Measurements from ENCODE around the gene UACA. TPM values are rescaled to one million over a fixed set of nuclear protein-coding genes. Genes with fewer than 3 reads are reported as not detected.

The UACA gene
- total and polyA plus RNA-seq, 2 donors: 11.0 to 23.8 TPM

- H3K27me3 ChIP-seq (ENCODE audit: control insufficient read depth in 2 of 2, insufficient read depth in 1 of 2, low read length in 1 of 2): peaks cover 0 to 2% of the 10 kb centered on the region in 2 donors
- DNase-seq (ENCODE audit: low read depth in 6 of 9, low spot score in 9 of 9): no peak
- H3K4me1 ChIP-seq (ENCODE audit: control insufficient read depth in 2 of 2, insufficient read depth in 2 of 2, low read length in 2 of 2): no peaks in the 10 kb centered on the region
- H3K27ac ChIP-seq (ENCODE audit: low read depth in 1 of 2, low read length in 1 of 2): no peak overlapping the region
- no peak overlapping the region for H3K4me3 ChIP-seq (ENCODE audit: low read length in 2 of 2)
- no peaks in the 10 kb centered on the region for H3K9me3 ChIP-seq (ENCODE audit: control insufficient read depth in 2 of 2, insufficient read depth in 1 of 2, low read length in 1 of 2)
- H3K36me3 ChIP-seq (ENCODE audit: control insufficient read depth in 2 of 2, insufficient read depth in 2 of 2, low read length in 1 of 2): no peaks in the 10 kb centered on the region
- WGBS: 92% methylated on average over 3 of the region's 3 CpGs
These were observed 64.4 kb downstream of the UACA start for GRCh38 chr15:70698836-70699390.

DNA sequence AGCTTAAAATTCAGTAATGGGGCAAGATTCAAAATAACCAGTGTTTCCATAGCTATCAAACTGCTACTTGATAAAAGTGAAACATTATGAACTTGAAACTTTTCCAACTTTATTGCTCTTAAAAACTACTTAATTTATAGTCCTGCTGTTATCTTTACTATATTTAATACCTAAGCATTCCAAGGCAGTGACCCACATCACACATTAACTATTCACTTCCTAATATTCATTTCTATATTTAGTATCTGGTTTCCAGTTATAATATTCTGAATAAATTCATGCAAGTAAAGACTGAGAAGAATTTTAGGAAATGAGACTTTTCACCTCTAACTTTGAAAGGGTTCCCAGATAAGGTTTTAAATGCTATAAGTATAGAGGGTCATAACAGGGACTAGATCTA, 64.9 kb downstream of the UACA start:
- no peak for DNase-seq (ENCODE audit: low read depth in 6 of 9, low spot score in 9 of 9)
- Histone ChIP-seq H3K9me3 (ENCODE audit: control insufficient read depth in 2 of 2, insufficient read depth in 1 of 2, low read length in 1 of 2) (no peaks in the 10 kb centered on the region), H3K4me1 (ENCODE audit: control insufficient read depth in 2 of 2, insufficient read depth in 2 of 2, low read length in 2 of 2) (no peaks in the 10 kb centered on the region), H3K27ac (ENCODE audit: low read depth in 1 of 2, low read length in 1 of 2) (no peak overlapping the region), H3K36me3 (ENCODE audit: control insufficient read depth in 2 of 2, insufficient read depth in 2 of 2, low read length in 1 of 2) (no peaks in the 10 kb centered on the region), H3K4me3 (ENCODE audit: low read length in 2 of 2) (no peak overlapping the region), H3K27me3 (ENCODE audit: control insufficient read depth in 2 of 2, insufficient read depth in 1 of 2, low read length in 1 of 2) (peaks cover 0 to 2% of the 10 kb centered on the region in 2 donors)

DNA sequence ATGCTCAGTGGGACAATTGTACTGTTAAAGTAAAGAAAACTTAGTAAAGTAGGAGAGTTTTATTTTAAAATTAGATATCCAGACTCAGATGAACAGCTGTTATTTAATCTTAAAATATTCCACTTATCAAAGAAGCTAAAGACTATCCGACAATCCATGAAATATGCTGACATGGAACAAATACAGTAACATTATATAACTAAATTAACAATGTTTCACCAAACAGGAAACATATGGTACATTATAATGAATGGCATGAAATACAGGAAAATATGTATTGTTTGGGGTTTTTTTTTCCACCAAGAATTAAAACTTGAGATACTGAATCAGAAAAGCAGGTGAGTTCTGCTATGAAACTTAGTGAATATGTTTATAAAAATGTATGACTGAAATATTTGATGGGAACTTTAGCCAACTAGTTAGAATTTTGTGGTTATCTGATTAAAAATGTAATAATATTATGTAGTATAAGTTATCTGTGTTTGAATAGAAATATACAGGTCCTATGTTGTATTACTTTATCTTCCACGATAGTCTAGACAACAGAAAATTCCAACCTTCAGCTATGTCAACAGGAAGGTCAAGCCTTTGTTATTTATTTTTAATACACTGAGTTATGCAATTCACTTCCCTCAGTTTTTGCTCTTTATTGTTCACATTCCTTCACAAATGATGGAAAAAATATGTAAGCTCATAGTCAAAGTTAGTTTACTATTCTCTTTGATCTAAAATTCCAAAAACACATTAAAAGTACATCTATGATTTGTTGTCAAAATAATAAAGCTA, 72.7 kb downstream of the UACA start:
- Histone ChIP-seq H3K9me3 (ENCODE audit: control insufficient read depth in 2 of 2, insufficient read depth in 1 of 2, low read length in 1 of 2) (no peaks in the 10 kb centered on the region), H3K36me3 (ENCODE audit: control insufficient read depth in 2 of 2, insufficient read depth in 2 of 2, low read length in 1 of 2) (no peaks in the 10 kb centered on the region), H3K27me3 (ENCODE audit: control insufficient read depth in 2 of 2, insufficient read depth in 1 of 2, low read length in 1 of 2) (peaks cover 0 to 4% of the 10 kb centered on the region in 2 donors), H3K4me1 (ENCODE audit: control insufficient read depth in 2 of 2, insufficient read depth in 2 of 2, low read length in 2 of 2) (no peaks in the 10 kb centered on the region), H3K27ac (ENCODE audit: low read depth in 1 of 2, low read length in 1 of 2) (no peak overlapping the region), H3K4me3 (ENCODE audit: low read length in 2 of 2) (no peak overlapping the region)
- WGBS: 82% methylated on average over 2 of the region's 2 CpGs
- DNase-seq (ENCODE audit: low read depth in 6 of 9, low spot score in 9 of 9): no peak

DNA sequence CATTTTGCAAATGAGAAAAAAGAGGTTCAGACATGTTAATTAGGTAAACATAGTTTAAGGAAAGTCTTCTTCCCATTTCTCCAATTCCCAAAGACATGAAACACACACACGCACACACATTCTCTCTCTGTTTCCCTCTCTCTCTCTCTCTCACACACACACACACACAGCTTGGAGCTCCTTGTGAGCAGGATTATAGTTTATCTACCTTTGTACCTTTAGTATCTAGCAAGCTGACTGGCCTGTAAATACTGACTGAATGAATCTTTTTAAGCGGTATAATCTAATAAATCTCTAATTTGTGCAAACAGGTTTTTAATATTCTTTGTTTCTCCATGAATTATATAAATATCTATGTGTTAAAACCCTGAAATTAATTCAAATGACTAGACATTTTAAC, 73.3 kb downstream of the UACA start:
- Histone ChIP-seq H3K9me3 (ENCODE audit: control insufficient read depth in 2 of 2, insufficient read depth in 1 of 2, low read length in 1 of 2) (no peaks in the 10 kb centered on the region), H3K27me3 (ENCODE audit: control insufficient read depth in 2 of 2, insufficient read depth in 1 of 2, low read length in 1 of 2) (peaks cover 0 to 4% of the 10 kb centered on the region in 2 donors), H3K4me3 (ENCODE audit: low read length in 2 of 2) (no peak overlapping the region), H3K27ac (ENCODE audit: low read depth in 1 of 2, low read length in 1 of 2) (no peak overlapping the region), H3K36me3 (ENCODE audit: control insufficient read depth in 2 of 2, insufficient read depth in 2 of 2, low read length in 1 of 2) (no peaks in the 10 kb centered on the region), H3K4me1 (ENCODE audit: control insufficient read depth in 2 of 2, insufficient read depth in 2 of 2, low read length in 2 of 2) (no peaks in the 10 kb centered on the region)
- DNase-seq (ENCODE audit: low read depth in 6 of 9, low spot score in 9 of 9): no peak
- WGBS: 95% methylated on average over 2 of the region's 2 CpGs

- WGBS: 96% methylated on average over 3 of the region's 3 CpGs
- DNase-seq (ENCODE audit: low read depth in 6 of 9, low spot score in 9 of 9): no peak
These were observed 75.9 kb downstream of the UACA start for GRCh38 chr15:70687482-70687881.

GRCh38 chr15:70680817-70681216, 82.5 kb downstream of the UACA start:
- H3K36me3 ChIP-seq (ENCODE audit: control insufficient read depth in 2 of 2, insufficient read depth in 2 of 2, low read length in 1 of 2): no peaks in the 10 kb centered on the region
- DNase-seq (ENCODE audit: low read depth in 6 of 9, low spot score in 9 of 9): no peak
- no peaks in the 10 kb centered on the region for H3K4me1 ChIP-seq (ENCODE audit: control insufficient read depth in 2 of 2, insufficient read depth in 2 of 2, low read length in 2 of 2)
- H3K27ac ChIP-seq (ENCODE audit: low read depth in 1 of 2, low read length in 1 of 2): no peak overlapping the region
- WGBS: 97% methylated on average over 6 of the region's 6 CpGs
- no peaks in the 10 kb centered on the region for H3K9me3 ChIP-seq (ENCODE audit: control insufficient read depth in 2 of 2, insufficient read depth in 1 of 2, low read length in 1 of 2)
- H3K4me3 ChIP-seq (ENCODE audit: low read length in 2 of 2): no peak overlapping the region
- H3K27me3 ChIP-seq (ENCODE audit: control insufficient read depth in 2 of 2, insufficient read depth in 1 of 2, low read length in 1 of 2): peaks cover 0 to 5% of the 10 kb centered on the region in 2 donors

More at GRCh38 chr15:70687482-70687881, 75.9 kb downstream of the UACA start:
- Histone ChIP-seq H3K4me3 (ENCODE audit: low read length in 2 of 2) (no peak overlapping the region), H3K9me3 (ENCODE audit: control insufficient read depth in 2 of 2, insufficient read depth in 1 of 2, low read length in 1 of 2) (no peaks in the 10 kb centered on the region), H3K4me1 (ENCODE audit: control insufficient read depth in 2 of 2, insufficient read depth in 2 of 2, low read length in 2 of 2) (no peaks in the 10 kb centered on the region), H3K36me3 (ENCODE audit: control insufficient read depth in 2 of 2, insufficient read depth in 2 of 2, low read length in 1 of 2) (no peaks in the 10 kb centered on the region), H3K27me3 (ENCODE audit: control insufficient read depth in 2 of 2, insufficient read depth in 1 of 2, low read length in 1 of 2) (peaks cover 0 to 4% of the 10 kb centered on the region in 2 donors), H3K27ac (ENCODE audit: low read depth in 1 of 2, low read length in 1 of 2) (no peak overlapping the region)

GRCh38 chr15:70679919-70680231, 83.5 kb downstream of the UACA start:
- H3K27me3 ChIP-seq (ENCODE audit: control insufficient read depth in 2 of 2, insufficient read depth in 1 of 2, low read length in 1 of 2): peaks cover 0 to 5% of the 10 kb centered on the region in 2 donors
- H3K4me3 ChIP-seq (ENCODE audit: low read length in 2 of 2): no peak overlapping the region
- no peaks in the 10 kb centered on the region for H3K9me3 ChIP-seq (ENCODE audit: control insufficient read depth in 2 of 2, insufficient read depth in 1 of 2, low read length in 1 of 2)
- H3K27ac ChIP-seq (ENCODE audit: low read depth in 1 of 2, low read length in 1 of 2): no peak overlapping the region
- H3K36me3 ChIP-seq (ENCODE audit: control insufficient read depth in 2 of 2, insufficient read depth in 2 of 2, low read length in 1 of 2): no peaks in the 10 kb centered on the region
- no peaks in the 10 kb centered on the region for H3K4me1 ChIP-seq (ENCODE audit: control insufficient read depth in 2 of 2, insufficient read depth in 2 of 2, low read length in 2 of 2)
- DNase-seq (ENCODE audit: low read depth in 6 of 9, low spot score in 9 of 9): no peak

GRCh38 chr15:70672081-70672480, 91.3 kb downstream of the UACA start:
- Histone ChIP-seq H3K4me3 (ENCODE audit: low read length in 2 of 2) (no peak overlapping the region), H3K4me1 (ENCODE audit: control insufficient read depth in 2 of 2, insufficient read depth in 2 of 2, low read length in 2 of 2) (peaks cover 2 to 14% of the 10 kb centered on the region in 2 donors), H3K36me3 (ENCODE audit: control insufficient read depth in 2 of 2, insufficient read depth in 2 of 2, low read length in 1 of 2) (no peaks in the 10 kb centered on the region), H3K9me3 (ENCODE audit: control insufficient read depth in 2 of 2, insufficient read depth in 1 of 2, low read length in 1 of 2) (no peaks in the 10 kb centered on the region), H3K27ac (ENCODE audit: low read depth in 1 of 2, low read length in 1 of 2) (no peak overlapping the region), H3K27me3 (ENCODE audit: control insufficient read depth in 2 of 2, insufficient read depth in 1 of 2, low read length in 1 of 2) (no peaks in the 10 kb centered on the region)
- DNase-seq (ENCODE audit: low read depth in 6 of 9, low spot score in 9 of 9): peak; percentile 26 to 88 (median 60)

- no peak overlapping the region for H3K4me3 ChIP-seq (ENCODE audit: low read length in 2 of 2)
- no peak overlapping the region for H3K27ac ChIP-seq (ENCODE audit: low read depth in 1 of 2, low read length in 1 of 2)
- no peaks in the 10 kb centered on the region for H3K9me3 ChIP-seq (ENCODE audit: control insufficient read depth in 2 of 2, insufficient read depth in 1 of 2, low read length in 1 of 2)
- 94% methylated on average over 1 of the region's 1 CpG for WGBS
- H3K36me3 ChIP-seq (ENCODE audit: control insufficient read depth in 2 of 2, insufficient read depth in 2 of 2, low read length in 1 of 2): no peaks in the 10 kb centered on the region
- DNase-seq (ENCODE audit: low read depth in 6 of 9, low spot score in 9 of 9): no peak
- peaks cover 2 to 14% of the 10 kb centered on the region in 2 donors for H3K4me1 ChIP-seq (ENCODE audit: control insufficient read depth in 2 of 2, insufficient read depth in 2 of 2, low read length in 2 of 2)
- no peaks in the 10 kb centered on the region for H3K27me3 ChIP-seq (ENCODE audit: control insufficient read depth in 2 of 2, insufficient read depth in 1 of 2, low read length in 1 of 2)
These were observed 92.7 kb downstream of the UACA start for GRCh38 chr15:70670680-70671079.
